Dermis lymphatic vessel endothelial cell (primary cell): Measurements from ENCODE around the gene NEURL1. TPM values are rescaled to one million over a fixed set of nuclear protein-coding genes. Genes with fewer than 3 reads are reported as not detected.

ENCODE experiments used
- total RNA-seq: library from RNA; depleted of rRNA; stranded (reverse); fragments of >200 nt; gene quantifications from 2 replicates; pipeline ENCODE4 v1.2.1, GENCODE V29; 2014

The NEURL1 gene
- total RNA-seq = 0.09 and 0.11 TPM in 2 replicates

DNA sequence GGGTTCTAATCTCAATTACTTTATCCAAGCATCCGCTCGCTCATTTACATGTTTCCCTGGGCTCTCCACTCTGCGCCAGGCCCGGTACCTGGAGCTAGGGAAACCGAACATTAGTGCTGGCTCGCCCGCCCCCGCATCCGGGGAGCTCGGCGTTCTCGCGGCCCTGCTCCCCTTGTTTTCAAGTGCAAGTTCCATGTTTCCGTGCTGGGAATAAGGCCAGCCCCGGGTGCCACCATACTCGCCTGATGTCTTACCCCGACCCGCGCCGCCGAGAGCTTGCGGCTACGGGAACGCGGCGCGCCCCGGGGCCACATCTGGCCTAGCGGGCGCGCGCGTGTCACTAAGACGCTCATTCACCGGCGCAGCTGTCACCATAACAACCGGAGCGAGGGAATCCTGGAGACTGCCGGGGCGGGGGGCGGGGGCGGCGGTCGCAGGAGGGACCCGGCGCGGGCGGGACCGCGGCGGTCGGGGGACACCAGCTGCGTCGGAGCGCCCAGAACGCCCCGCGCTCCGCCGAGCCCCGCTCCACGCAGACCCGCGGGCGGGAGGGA, at the start of gene NEURL1:
Gene NEURL1, plus strand, starts transcription at position 344 of the 554 bp plus-strand sequence. CDS start 683 bp downstream, outside the sequence.

GRCh38 chr10:103451831-103452505, 41.5 kb upstream of the NEURL1 start, which contains the start of gene CALHM2:
CALHM2 (minus strand) TSS chr10:103452370; CDS start chr10:103449941, 2,429 bp downstream.

DNA sequence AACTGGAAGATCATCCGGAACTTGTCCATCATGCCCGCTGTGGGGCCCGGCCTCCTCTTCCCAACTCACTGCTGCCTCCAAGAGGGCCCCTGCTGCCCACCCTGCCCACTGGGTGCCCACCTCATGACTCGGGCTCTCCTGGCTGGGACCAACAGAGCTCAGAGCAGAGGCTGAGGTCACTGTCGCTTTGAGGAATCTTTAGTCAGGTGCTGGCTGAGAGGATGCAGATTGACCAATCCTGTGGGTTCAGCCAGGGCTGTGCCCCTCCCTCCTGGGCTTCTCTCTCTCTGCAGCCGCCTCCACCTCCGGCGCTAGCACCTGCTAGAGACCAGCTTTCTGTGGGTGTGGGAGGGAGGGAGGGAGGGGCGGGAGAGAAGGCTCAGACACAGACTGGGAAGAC, 34.8 kb upstream of the NEURL1 start, which contains the start of gene CALHM1:
Gene CALHM1, minus strand, starts transcription at position 181 of the 400 bp plus-strand sequence. Its CDS starts 149 bp downstream, at position 32.

DNA sequence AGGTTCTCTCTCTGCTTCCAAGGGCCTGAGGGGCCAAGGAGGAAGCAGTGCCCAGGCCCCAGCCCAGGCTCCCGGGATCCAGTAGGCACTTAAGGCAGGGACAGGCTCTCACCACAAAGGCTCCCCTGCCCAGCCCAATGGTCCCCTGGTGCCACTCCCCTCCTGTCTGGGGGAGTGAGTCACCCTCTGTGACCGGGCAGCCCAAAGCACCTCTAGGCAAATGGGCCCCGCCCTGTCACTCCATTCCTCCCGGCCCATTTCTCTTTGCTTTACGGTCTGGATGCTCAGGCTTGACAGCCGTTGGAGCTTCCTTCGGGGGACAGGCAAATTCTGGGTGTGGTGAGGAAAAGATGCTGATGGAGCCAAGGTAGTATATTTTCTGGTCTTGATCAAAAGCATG, 14.4 kb upstream of the NEURL1 start, which contains the start of gene CALHM3:
Gene CALHM3, minus strand, starts transcription at position 106 of the 400 bp plus-strand sequence. CDS start 208 bp downstream, outside the sequence.

Other genes starting within 250 kb of the NEURL1 start
- gene RPEL1, start 247.8 kb upstream of the NEURL1 start, total RNA-seq = 0.09 and 0.11 TPM in 2 replicates
- under 0.01 and 0.11 TPM in 2 replicates for gene INA, start 216.6 kb upstream of the NEURL1 start, total RNA-seq
- 11.7 and 13.9 TPM in 2 replicates for gene PCGF6, start 142.6 kb upstream of the NEURL1 start, total RNA-seq
- gene TAF5, start 125.7 kb upstream of the NEURL1 start, total RNA-seq = 2.8 and 5.4 TPM in 2 replicates
- 191 and 241 TPM in 2 replicates for gene ATP5MK, start 97.2 kb upstream of the NEURL1 start, total RNA-seq
- gene PDCD11, start 97.1 kb upstream of the NEURL1 start, total RNA-seq = 22.2 and 31.2 TPM in 2 replicates
- gene CALHM2, start 41.3 kb upstream of the NEURL1 start, total RNA-seq = 10.0 and 20.1 TPM in 2 replicates
- not detected in 2 replicates for gene CALHM1, start 34.8 kb upstream of the NEURL1 start, total RNA-seq
- gene CALHM3, start 14.5 kb upstream of the NEURL1 start, total RNA-seq = not detected in 2 replicates